Gastrocnemius medialis (tissue), 4 donors: ENCODE results near the gene CLK2. TPM values are rescaled to one million over a fixed set of nuclear protein-coding genes. Genes with fewer than 3 reads are reported as not detected.

ENCODE experiments used
- ATAC-seq, 2 donors: fragments of 150-250 bp; one replicate each; pipeline ENCODE4 v1.9.1; 2016
- DNase-seq, 2 donors: peaks; one replicate each; pipeline ENCODE4 v3.0.0-alpha.2; 2019
- H3K27ac ChIP-seq, 4 donors: fragments of 200-600 bp; sonication (generic); 1 replicate in 1 of 4; 2 replicates in 3 of 4; pipeline ENCODE4 v1.5.1; 2016 to 2018; ENCODE audit warnings: mild to moderate bottlenecking in 2 of 4, moderate library complexity in 1 of 4
- H3K27me3 ChIP-seq, 3 donors: fragments of 200-600 bp; sonication (generic) in 2 of 3; 1 replicate in 1 of 3; 2 replicates in 2 of 3; pipeline versions ENCODE4 v1.5.1 to v1.6.0; 2016 to 2019; ENCODE audit warnings: mild to moderate bottlenecking in 1 of 3, moderate library complexity in 1 of 3
- H3K36me3 ChIP-seq, 2 donors: fragments of 200-600 bp; sonication (generic) in 1 of 2; one replicate each; pipeline ENCODE4 v1.5.1; 2017 to 2018
- H3K4me1 ChIP-seq, 2 donors: fragments of 200-600 bp; sonication (generic) in 1 of 2; one replicate each; pipeline ENCODE4 v1.5.1; 2016 to 2017; ENCODE audit warnings: mild to moderate bottlenecking in 2 of 2
- H3K4me3 ChIP-seq, 4 donors: fragments of 200-600 bp; sonication (generic) in 3 of 4; 1 replicate in 1 of 4; 2 replicates in 3 of 4; pipeline ENCODE4 v1.5.1; 2016 to 2019; ENCODE audit warnings: mild to moderate bottlenecking in 2 of 4
- H3K9me3 ChIP-seq, 3 donors: fragments of 200-600 bp; sonication (generic) in 2 of 3; 1 replicate in 1 of 3; 2 replicates in 2 of 3; pipeline ENCODE4 v1.5.1; 2016 to 2019
- CTCF ChIP-seq, 5 experiments: fragments of 450-650 bp in 3 of 5; fragments of 200-600 bp in 2 of 5; sonication (generic) in 2 of 5; IDR thresholded peaks in 4 of 5; conservative IDR thresholded peaks in 1 of 5; 1 replicate in 4 of 5; 2 replicates in 1 of 5; pipeline ENCODE4 v1.5.1; 2016 to 2019; ENCODE audit warnings: antibody characterized with exemption in 5 of 5, mild to moderate bottlenecking in 3 of 5, moderate library complexity in 3 of 5
- POLR2A ChIP-seq, 2 donors: fragments of 450-650 bp; IDR thresholded peaks; one replicate each; pipeline ENCODE4 v1.6.1; 2017; ENCODE audit warnings: antibody characterized with exemption in 2 of 2, mild to moderate bottlenecking in 2 of 2, moderate library complexity in 2 of 2
- in situ Hi-C, 4 donors: fragments of 200-750 bp; cut with MboI; loops; one replicate each; pipeline versions ENCODE4 v1.15.0 to v1.8.0; 2017; ENCODE audit warnings: low sequenced_read_pairs in 4 of 4
- intact Hi-C: fragments of 100-400 bp; cut with DNase I; formaldehyde crosslinking; loops from one replicate; pipeline ENCODE4 v1.15.1; 2023; ENCODE audit warnings: low total_unique reads
- total RNA-seq, 4 donors: library from RNA; depleted of rRNA; stranded (reverse); fragments of >200 nt; gene quantifications; one replicate each; pipeline versions ENCODE4 v1.1.0 to v1.2.3, GENCODE V29; 2016

The CLK2 gene
- total RNA-seq, 4 donors from 2014 or later: 7.1 to 13.1 (median 9.8) TPM

- DNase-seq (no peak), ATAC-seq (no peak)
- in situ Hi-C loops (no loop called here), intact Hi-C loops (no loop called here)
- no peaks in the 10 kb centered on the region for H3K27me3 ChIP-seq
- peaks cover 9 to 21% of the 10 kb centered on the region in 2 donors for H3K4me1 ChIP-seq
- H3K9me3 ChIP-seq: no peaks in the 10 kb centered on the region
- H3K36me3 ChIP-seq: no peaks in the 10 kb centered on the region
- H3K4me3 ChIP-seq: no peak overlapping the region
- TF ChIP-seq POLR2A (IDR thresholded peaks at IDR 0.05) (no peak), CTCF (IDR thresholded peaks at IDR 0.05 in 4 of 5, conservative IDR thresholded peaks at IDR 0.05 in 1 of 5) (no peak)
- H3K27ac ChIP-seq: no peak overlapping the region
Observed at GRCh38 chr1:155278689-155279160, 5.4 kb upstream of the CLK2 start.

GRCh38 chr1:155277902-155278688, 4.8 kb upstream of the CLK2 start:
- ATAC-seq: no peak
- TF ChIP-seq POLR2A (IDR thresholded peaks at IDR 0.05) (no peak), CTCF (IDR thresholded peaks at IDR 0.05 in 4 of 5, conservative IDR thresholded peaks at IDR 0.05 in 1 of 5) (peak in 2 of 5 experiments; percentile 9 to 16)
- Histone ChIP-seq H3K4me3 (peak overlapping the region; percentile 78 to 97 (median 80)), H3K4me1 (peaks cover 9 to 21% of the 10 kb centered on the region in 2 donors), H3K36me3 (no peaks in the 10 kb centered on the region), H3K27me3 (no peaks in the 10 kb centered on the region), H3K9me3 (no peaks in the 10 kb centered on the region), H3K27ac (peak overlapping the region in 3 of 4 donors; percentile 66 to 71 (median 69))
- in situ Hi-C loops: no loop called here
- DNase-seq: peak in 1 of 2 donors; percentile 22
- intact Hi-C loops: loop anchor here (1.0 kb wide), 2 partner anchors 30 to 46 kb away; partner anchors contain the start of gene FDPS

DNA sequence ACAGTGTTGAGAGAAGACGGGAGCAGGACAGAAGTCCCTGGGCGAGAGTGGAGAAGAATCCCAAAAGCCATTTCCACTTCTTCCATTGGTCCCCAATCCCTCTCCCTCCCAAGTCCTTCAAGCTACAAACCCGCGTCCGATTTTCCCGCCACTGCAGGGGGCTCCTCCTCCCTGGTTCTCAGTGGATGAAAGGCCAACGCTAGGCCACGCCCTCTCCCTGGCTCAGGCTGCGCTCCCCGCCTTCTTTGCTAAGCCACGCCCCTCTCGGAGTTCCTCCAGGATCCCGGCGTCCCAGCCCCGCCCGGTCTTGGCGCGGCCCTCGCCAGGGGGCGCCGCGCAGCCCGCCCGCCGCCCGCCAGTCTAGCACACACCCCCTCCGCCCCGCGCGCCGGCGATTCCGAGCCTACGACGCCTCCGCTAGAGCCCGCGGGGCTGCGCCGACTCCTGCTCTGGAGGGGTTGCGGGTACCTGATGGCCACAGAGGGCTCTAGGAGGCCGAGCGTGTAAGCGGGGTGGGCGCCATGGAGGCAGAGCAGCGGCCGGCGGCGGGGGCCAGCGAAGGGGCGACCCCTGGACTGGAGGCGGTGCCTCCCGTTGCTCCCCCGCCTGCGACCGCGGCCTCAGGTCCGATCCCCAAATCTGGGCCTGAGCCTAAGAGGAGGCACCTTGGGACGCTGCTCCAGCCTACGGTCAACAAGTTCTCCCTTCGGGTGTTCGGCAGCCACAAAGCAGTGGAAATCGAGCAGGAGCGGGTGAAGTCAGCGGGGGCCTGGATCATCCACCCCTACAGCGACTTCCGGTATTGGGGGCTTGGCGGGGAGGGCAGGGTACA, 4.0 kb upstream of the CLK2 start, which contains the start of gene HCN3:
Gene HCN3 (plus strand): TSS at position 394 of the 832 bp plus-strand sequence. CDS start 128 bp downstream, at position 522.
- H3K4me3 ChIP-seq: peak within 1 kb of the TSS; percentile 78 to 97 (median 80)
- H3K9me3 ChIP-seq: no peaks in the 10 kb centered on the region
- DNase-seq (peak; percentile 96), ATAC-seq (peak; percentile 83 to 88)
- H3K27ac ChIP-seq: peak within 1 kb of the TSS; percentile 66 to 71 (median 68)
- intact Hi-C loops: loop anchor here (1.0 kb wide), 2 partner anchors 31 to 47 kb away; partner anchors contain the start of gene FDPS
- TF ChIP-seq CTCF (IDR thresholded peaks at IDR 0.05 in 4 of 5, conservative IDR thresholded peaks at IDR 0.05 in 1 of 5) (peak; percentile 55 to 83 (median 65)), POLR2A (IDR thresholded peaks at IDR 0.05) (no peak)
- in situ Hi-C loops: no loop called here
- peaks cover 12 to 25% of the 10 kb centered on the region in 2 donors for H3K4me1 ChIP-seq
- no peaks in the 10 kb centered on the region for H3K36me3 ChIP-seq
- H3K27me3 ChIP-seq: no peaks in the 10 kb centered on the region

- DNase-seq (no peak), ATAC-seq (peak; percentile 47 to 57)
- TF ChIP-seq CTCF (IDR thresholded peaks at IDR 0.05 in 4 of 5, conservative IDR thresholded peaks at IDR 0.05 in 1 of 5) (no peak), POLR2A (IDR thresholded peaks at IDR 0.05) (no peak)
- intact Hi-C loops: loop anchor here (1.0 kb wide), 3 partner anchors 10 to 51 kb away; partner anchors contain the start of genes FDPS and SCAMP3
- in situ Hi-C loops: no loop called here
- H3K36me3 ChIP-seq: peaks cover 0 to 40% of the 10 kb centered on the region in 2 donors
- H3K9me3 ChIP-seq: no peaks in the 10 kb centered on the region
- peak overlapping the region; percentile 72 to 86 (median 80) for H3K4me3 ChIP-seq
- no peaks in the 10 kb centered on the region for H3K27me3 ChIP-seq
- H3K4me1 ChIP-seq: peaks cover 18 to 36% of the 10 kb centered on the region in 2 donors
- H3K27ac ChIP-seq: peak overlapping the region; percentile 90 to 98 (median 97)
Observed at GRCh38 chr1:155272466-155273342, 600 bp downstream of the CLK2 start.
